ENCODE results near the gene MYL4. TPM values are rescaled to one million over a fixed set of nuclear protein-coding genes. Genes with fewer than 3 reads are reported as not detected.
A peak's percentile ranks its signal among the peaks of the same experiment; 100 is the strongest.
"Not testable (repeated sequence)": the region's sequence is repeated elsewhere in the genome, so short reads cannot be mapped to it uniquely, and the experiment has no call there.

MYL4 gene
- total RNA-seq, 3 donors from 2014 or later: not detected

- no peaks in the 10 kb centered on the region for H3K36me3 Mint-ChIP-seq (ENCODE audit: insufficient read depth)
- peaks cover 44% of the 10 kb centered on the region for H3K4me1 Mint-ChIP-seq (ENCODE audit: low read depth)
- H3K27me3 Mint-ChIP-seq (ENCODE audit: low read depth): no peaks in the 10 kb centered on the region
- no peaks in the 10 kb centered on the region for H3K9me3 Mint-ChIP-seq
- DNase-seq (no peak), ATAC-seq (no peak)
- H3K4me3 Mint-ChIP-seq: no peak overlapping the region
Observed at GRCh38 chr17:47221154-47221553, 12.0 kb downstream of the MYL4 start.

GRCh38 chr17:47222047-47222446 is 12.9 kb downstream of the MYL4 start:
- Mint-ChIP-seq H3K9me3 (no peaks in the 10 kb centered on the region), H3K27me3 (ENCODE audit: low read depth) (no peaks in the 10 kb centered on the region), H3K4me3 (no peak overlapping the region), H3K36me3 (ENCODE audit: insufficient read depth) (no peaks in the 10 kb centered on the region), H3K4me1 (ENCODE audit: low read depth) (peaks cover 38% of the 10 kb centered on the region)
- DNase-seq (no peak), ATAC-seq (no peak)

- ATAC-seq: no peak
- H3K27me3 Mint-ChIP-seq (ENCODE audit: low read depth): no peaks in the 10 kb centered on the region
- no peaks in the 10 kb centered on the region for H3K9me3 Mint-ChIP-seq
- H3K36me3 Mint-ChIP-seq (ENCODE audit: insufficient read depth): no peaks in the 10 kb centered on the region
- H3K4me3 Mint-ChIP-seq: no peak overlapping the region
- DNase-seq: no peak
- H3K4me1 Mint-ChIP-seq (ENCODE audit: low read depth): peaks cover 32% of the 10 kb centered on the region
Observed at GRCh38 chr17:47223007-47223406, 13.9 kb downstream of the MYL4 start.

GRCh38 chr17:47223460-47223859 is 14.3 kb downstream of the MYL4 start:
- no peaks in the 10 kb centered on the region for H3K27me3 Mint-ChIP-seq (ENCODE audit: low read depth)
- H3K4me3 Mint-ChIP-seq: no peak overlapping the region
- H3K36me3 Mint-ChIP-seq (ENCODE audit: insufficient read depth): no peaks in the 10 kb centered on the region
- peaks cover 29% of the 10 kb centered on the region for H3K4me1 Mint-ChIP-seq (ENCODE audit: low read depth)
- no peaks in the 10 kb centered on the region for H3K9me3 Mint-ChIP-seq
- DNase-seq (no peak), ATAC-seq (no peak)

- H3K27me3 Mint-ChIP-seq (ENCODE audit: low read depth); H3K36me3 Mint-ChIP-seq (ENCODE audit: insufficient read depth); ATAC-seq: not testable (repeated sequence)
Observed at GRCh38 chr17:47224077-47224476, 14.9 kb downstream of the MYL4 start.

GRCh38 chr17:47224966-47225365 is 15.8 kb downstream of the MYL4 start:
- no peaks in the 10 kb centered on the region for H3K36me3 Mint-ChIP-seq (ENCODE audit: insufficient read depth)
- no peaks in the 10 kb centered on the region for H3K27me3 Mint-ChIP-seq (ENCODE audit: low read depth)
- no peak overlapping the region for H3K4me3 Mint-ChIP-seq
- DNase-seq: no peak
- no peaks in the 10 kb centered on the region for H3K9me3 Mint-ChIP-seq
- no peak for ATAC-seq
- peaks cover 24% of the 10 kb centered on the region for H3K4me1 Mint-ChIP-seq (ENCODE audit: low read depth)

More at GRCh38 chr17:47224077-47224476, 14.9 kb downstream of the MYL4 start:
- H3K4me1 Mint-ChIP-seq (ENCODE audit: low read depth): peaks cover 23% of the 10 kb centered on the region
- H3K4me3 Mint-ChIP-seq, DNase-seq, H3K9me3 Mint-ChIP-seq: not testable (repeated sequence)

GRCh38 chr17:47225436-47225858 is 16.3 kb downstream of the MYL4 start:
- Mint-ChIP-seq H3K4me3 (no peak overlapping the region), H3K36me3 (ENCODE audit: insufficient read depth) (no peaks in the 10 kb centered on the region), H3K27me3 (ENCODE audit: low read depth) (peaks cover 4% of the 10 kb centered on the region), H3K4me1 (ENCODE audit: low read depth) (peaks cover 23% of the 10 kb centered on the region), H3K9me3 (no peaks in the 10 kb centered on the region)
- DNase-seq: no peak
- ATAC-seq: no peak

- no peaks in the 10 kb centered on the region for H3K9me3 Mint-ChIP-seq
- no peak overlapping the region for H3K4me3 Mint-ChIP-seq
- no peak for ATAC-seq
Observed at GRCh38 chr17:47225911-47226688, 17.0 kb downstream of the MYL4 start.

GRCh38 chr17:47227862-47228261 is 18.7 kb downstream of the MYL4 start:
- Mint-ChIP-seq H3K36me3 (ENCODE audit: insufficient read depth) (no peaks in the 10 kb centered on the region), H3K27me3 (ENCODE audit: low read depth) (peaks cover 6% of the 10 kb centered on the region), H3K9me3 (no peaks in the 10 kb centered on the region), H3K4me3 (no peak overlapping the region), H3K4me1 (ENCODE audit: low read depth) (peaks cover 14% of the 10 kb centered on the region)
- DNase-seq (no peak), ATAC-seq (no peak)

More at GRCh38 chr17:47225911-47226688, 17.0 kb downstream of the MYL4 start:
- H3K36me3 Mint-ChIP-seq (ENCODE audit: insufficient read depth): no peaks in the 10 kb centered on the region
- H3K27me3 Mint-ChIP-seq (ENCODE audit: low read depth): peaks cover 6% of the 10 kb centered on the region
- peaks cover 20% of the 10 kb centered on the region for H3K4me1 Mint-ChIP-seq (ENCODE audit: low read depth)
- DNase-seq: no peak

- Mint-ChIP-seq H3K4me1 (ENCODE audit: low read depth) (peaks cover 14% of the 10 kb centered on the region), H3K4me3 (peak overlapping the region; percentile 46), H3K36me3 (ENCODE audit: insufficient read depth) (no peaks in the 10 kb centered on the region), H3K9me3 (no peaks in the 10 kb centered on the region), H3K27me3 (ENCODE audit: low read depth) (peaks cover 6% of the 10 kb centered on the region)
- ATAC-seq (peak; percentile 84 to 90), DNase-seq (peak; percentile 67)
Observed at GRCh38 chr17:47229535-47230443, 20.6 kb downstream of the MYL4 start.

GRCh38 chr17:47230864-47231263 is 21.7 kb downstream of the MYL4 start:
- Mint-ChIP-seq H3K27me3 (ENCODE audit: low read depth) (peaks cover 6% of the 10 kb centered on the region), H3K4me3 (no peak overlapping the region), H3K9me3 (no peaks in the 10 kb centered on the region), H3K36me3 (ENCODE audit: insufficient read depth) (no peaks in the 10 kb centered on the region), H3K4me1 (ENCODE audit: low read depth) (peaks cover 14% of the 10 kb centered on the region)
- ATAC-seq (no peak), DNase-seq (no peak)

- no peaks in the 10 kb centered on the region for H3K9me3 Mint-ChIP-seq
- peaks cover 6% of the 10 kb centered on the region for H3K27me3 Mint-ChIP-seq (ENCODE audit: low read depth)
- DNase-seq: no peak
- H3K4me1 Mint-ChIP-seq (ENCODE audit: low read depth): peaks cover 14% of the 10 kb centered on the region
- H3K36me3 Mint-ChIP-seq (ENCODE audit: insufficient read depth): no peaks in the 10 kb centered on the region
- no peak overlapping the region for H3K4me3 Mint-ChIP-seq
- no peak for ATAC-seq
Observed at GRCh38 chr17:47231334-47231733, 22.2 kb downstream of the MYL4 start.

- Mint-ChIP-seq H3K4me1 (ENCODE audit: low read depth) (peaks cover 14% of the 10 kb centered on the region), H3K36me3 (ENCODE audit: insufficient read depth) (no peaks in the 10 kb centered on the region), H3K4me3 (no peak overlapping the region), H3K27me3 (ENCODE audit: low read depth) (peaks cover 6% of the 10 kb centered on the region), H3K9me3 (no peaks in the 10 kb centered on the region)
- ATAC-seq: no peak
- no peak for DNase-seq
Observed at GRCh38 chr17:47231866-47232265, 22.7 kb downstream of the MYL4 start.

- Mint-ChIP-seq H3K4me1 (ENCODE audit: low read depth) (peaks cover 14% of the 10 kb centered on the region), H3K27me3 (ENCODE audit: low read depth) (peaks cover 6% of the 10 kb centered on the region), H3K9me3 (no peaks in the 10 kb centered on the region), H3K4me3 (no peak overlapping the region), H3K36me3 (ENCODE audit: insufficient read depth) (no peaks in the 10 kb centered on the region)
- ATAC-seq: no peak
- no peak for DNase-seq
Observed at GRCh38 chr17:47232465-47232864, 23.3 kb downstream of the MYL4 start.
